Measurements from ENCODE around the gene STUM. TPM values are rescaled to one million over a fixed set of nuclear protein-coding genes. Genes with fewer than 3 reads are reported as not detected.

STUM gene
- total and polyA plus RNA-seq, 2 of the 8 experiments (the other 6 are each of a cell fraction or from before 2014, with no cell fraction given): 0.76 to 1.2 TPM

GRCh38 chr1:226571893-226572292 lies 23.3 kb downstream of the STUM start:
- Histone ChIP-seq H3K23me2 (ENCODE audit: low read depth, low read length) (no peaks in the 10 kb centered on the region), H2BK5ac (ENCODE audit: low read depth, low read length) (no peak overlapping the region), H3K9me3 (ENCODE audit: insufficient read depth in 2 of 2, low read depth in 1 of 2, low read length in 1 of 2) (no peaks in the 10 kb centered on the region), H2AFZ (ENCODE audit: low read length) (no peak overlapping the region), H3K79me1 (ENCODE audit: low read depth, low read length) (no peaks in the 10 kb centered on the region), H2BK12ac (ENCODE audit: low read depth, low read length) (no peak overlapping the region), H2BK20ac (ENCODE audit: low read length) (no peak overlapping the region), H2AK5ac (ENCODE audit: low read depth, low read length) (no peak overlapping the region), H4K20me1 (replicated peaks in 1 of 2; ENCODE audit: control insufficient read depth in 1 of 2, insufficient read depth in 2 of 2, low read length in 2 of 2) (no peaks in the 10 kb centered on the region), H3K23ac (ENCODE audit: insufficient read length) (no peak overlapping the region), H3K79me2 (ENCODE audit: control insufficient read depth in 1 of 2, insufficient read depth in 2 of 2, low read length in 2 of 2) (no peaks in the 10 kb centered on the region), H4K8ac (ENCODE audit: extremely low read depth, insufficient read depth, low read length) (no peak overlapping the region), H3K27ac (ENCODE audit: low read depth, low read length) (no peak overlapping the region), H3K4me3 (ENCODE audit: extremely low read depth in 1 of 4, insufficient read depth in 2 of 4, low read depth in 3 of 4, low read length in 4 of 4) (no peak overlapping the region), H4K5ac (ENCODE audit: insufficient read length, low read depth, low read length) (no peak overlapping the region), H2BK120ac (replicated peaks; ENCODE audit: low read depth, low read length) (no peak overlapping the region), H3K56ac (replicated peaks; ENCODE audit: insufficient read length, low read depth, low read length) (no peak overlapping the region), H3K4ac (replicated peaks; ENCODE audit: insufficient read length, low read depth, low read length) (no peak overlapping the region), H3K4me1 (replicated peaks in 1 of 4; ENCODE audit: control insufficient read depth in 3 of 4, insufficient read depth in 4 of 4, low read length in 3 of 4) (peaks cover 0 to 4% (median 2%) of the 10 kb centered on the region in 4 experiments; a peak in 1 of 7 replicates), H3K36me3 (ENCODE audit: control insufficient read depth in 2 of 4, insufficient read depth in 4 of 4, low read length in 3 of 4) (no peaks in the 10 kb centered on the region), H3K27me3 (replicated peaks in 1 of 4; ENCODE audit: control insufficient read depth in 3 of 4, extremely low read depth in 1 of 4, insufficient read depth in 3 of 4, low read length in 3 of 4) (no peaks in the 10 kb centered on the region), H2BK15ac (ENCODE audit: low read length) (no peak overlapping the region), H3K14ac (ENCODE audit: insufficient read length) (no peak overlapping the region), H3K18ac (ENCODE audit: extremely low read depth, low read length) (no peak overlapping the region), H4K91ac (replicated peaks; ENCODE audit: insufficient read length, low read length) (no peak overlapping the region), H3K4me2 (ENCODE audit: insufficient read depth in 1 of 2, low read depth in 2 of 2, low read length in 2 of 2) (no peak overlapping the region), H3K9ac (replicated peaks in 1 of 4; ENCODE audit: extremely low read depth in 1 of 4, low read depth in 3 of 4, low read length in 3 of 4) (no peak overlapping the region)
- no peak for FAIRE-seq
- ChIA-PET POLR2A (ENCODE audit: partially characterized antibody) (no interaction called here), CTCF (ENCODE audit: partially characterized antibody) (interaction anchor here (0.5 to 1.8 kb wide), 3 partner anchors 10 to 895 kb away, joined by 3 to 6 read pairs (median 3); no protein-coding TSS in a partner anchor)
- WGBS, 2 experiments (ENCODE audit: extremely low coverage in 1 of 2, insufficient coverage in 1 of 2, insufficient read length in 1 of 2, insufficient replicate concordance in 2 of 2, low coverage in 1 of 2, low lambda C conversion rate in 2 of 2, missing lambda C conversion rate in 1 of 2): 83% methylated on average over 6 of the region's 6 CpGs; no CpG with 5 or more reads in 1 of the 2 experiments
- no peak for DNase-seq (ENCODE audit: low read depth in 1 of 2, low spot score in 2 of 2)
- no peak for TF ChIP-seq POLR2AphosphoS5 (IDR thresholded peaks at IDR 0.05; ENCODE audit: low read depth, low read length)
- no peak for TF ChIP-seq USF2 (IDR thresholded peaks at IDR 0.05; ENCODE audit: low read length)
- TF ChIP-seq FOSL1 (IDR thresholded peaks at IDR 0.05; ENCODE audit: insufficient read depth, low read depth, low read length): no peak

All from H1 (cell line).